ENCODE results near the gene KRTAP10-10.

- TF ChIP-seq, protein P1, sequence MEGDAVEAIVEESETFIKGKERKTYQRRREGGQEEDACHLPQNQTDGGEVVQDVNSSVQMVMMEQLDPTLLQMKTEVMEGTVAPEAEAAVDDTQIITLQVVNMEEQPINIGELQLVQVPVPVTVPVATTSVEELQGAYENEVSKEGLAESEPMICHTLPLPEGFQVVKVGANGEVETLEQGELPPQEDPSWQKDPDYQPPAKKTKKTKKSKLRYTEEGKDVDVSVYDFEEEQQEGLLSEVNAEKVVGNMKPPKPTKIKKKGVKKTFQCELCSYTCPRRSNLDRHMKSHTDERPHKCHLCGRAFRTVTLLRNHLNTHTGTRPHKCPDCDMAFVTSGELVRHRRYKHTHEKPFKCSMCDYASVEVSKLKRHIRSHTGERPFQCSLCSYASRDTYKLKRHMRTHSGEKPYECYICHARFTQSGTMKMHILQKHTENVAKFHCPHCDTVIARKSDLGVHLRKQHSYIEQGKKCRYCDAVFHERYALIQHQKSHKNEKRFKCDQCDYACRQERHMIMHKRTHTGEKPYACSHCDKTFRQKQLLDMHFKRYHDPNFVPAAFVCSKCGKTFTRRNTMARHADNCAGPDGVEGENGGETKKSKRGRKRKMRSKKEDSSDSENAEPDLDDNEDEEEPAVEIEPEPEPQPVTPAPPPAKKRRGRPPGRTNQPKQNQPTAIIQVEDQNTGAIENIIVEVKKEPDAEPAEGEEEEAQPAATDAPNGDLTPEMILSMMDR (IDR thresholded peaks at IDR 0.05; ENCODE audit: low read depth, low read length, missing input control): no peak
- TF ChIP-seq GABPA (IDR thresholded peaks at IDR 0.05 in 1 of 2, conservative IDR thresholded peaks at IDR 0.05 in 1 of 2): no peak
- TF ChIP-seq RAD21 (IDR thresholded peaks at IDR 0.05): no peak
Observed at GRCh38 chr21:44656868-44657267, 19.7 kb downstream of the KRTAP10-10 start.

All from liver (tissue), 3 donors.